ENCODE data around the gene RNF141.

DNA sequence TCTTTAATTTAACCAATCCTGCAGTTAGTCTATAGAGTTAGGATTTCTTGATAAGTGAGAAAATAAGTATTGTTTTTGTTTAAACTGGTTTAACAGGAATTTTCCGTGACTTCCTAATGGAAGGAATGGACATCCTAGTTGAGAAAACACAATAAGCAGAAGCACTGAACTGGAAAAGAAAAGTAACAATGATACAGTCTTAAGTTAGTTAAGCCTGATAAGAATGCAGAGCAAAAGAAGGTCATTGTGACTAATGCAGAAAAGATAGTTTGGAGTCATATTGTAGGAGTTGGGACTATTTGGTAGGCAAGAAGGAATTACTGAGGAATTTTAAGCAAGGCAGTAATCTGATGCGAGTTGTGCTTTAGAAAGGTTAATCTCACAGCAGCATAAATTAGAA is 11.7 kb downstream of the RNF141 start:
- no peak for TF ChIP-seq ZNF121 (CRISPR knock-in tag; IDR thresholded peaks at IDR 0.05)
- TF ChIP-seq, protein P1, sequence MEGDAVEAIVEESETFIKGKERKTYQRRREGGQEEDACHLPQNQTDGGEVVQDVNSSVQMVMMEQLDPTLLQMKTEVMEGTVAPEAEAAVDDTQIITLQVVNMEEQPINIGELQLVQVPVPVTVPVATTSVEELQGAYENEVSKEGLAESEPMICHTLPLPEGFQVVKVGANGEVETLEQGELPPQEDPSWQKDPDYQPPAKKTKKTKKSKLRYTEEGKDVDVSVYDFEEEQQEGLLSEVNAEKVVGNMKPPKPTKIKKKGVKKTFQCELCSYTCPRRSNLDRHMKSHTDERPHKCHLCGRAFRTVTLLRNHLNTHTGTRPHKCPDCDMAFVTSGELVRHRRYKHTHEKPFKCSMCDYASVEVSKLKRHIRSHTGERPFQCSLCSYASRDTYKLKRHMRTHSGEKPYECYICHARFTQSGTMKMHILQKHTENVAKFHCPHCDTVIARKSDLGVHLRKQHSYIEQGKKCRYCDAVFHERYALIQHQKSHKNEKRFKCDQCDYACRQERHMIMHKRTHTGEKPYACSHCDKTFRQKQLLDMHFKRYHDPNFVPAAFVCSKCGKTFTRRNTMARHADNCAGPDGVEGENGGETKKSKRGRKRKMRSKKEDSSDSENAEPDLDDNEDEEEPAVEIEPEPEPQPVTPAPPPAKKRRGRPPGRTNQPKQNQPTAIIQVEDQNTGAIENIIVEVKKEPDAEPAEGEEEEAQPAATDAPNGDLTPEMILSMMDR (IDR thresholded peaks at IDR 0.05) = no peak
- TF ChIP-seq, protein P2, sequence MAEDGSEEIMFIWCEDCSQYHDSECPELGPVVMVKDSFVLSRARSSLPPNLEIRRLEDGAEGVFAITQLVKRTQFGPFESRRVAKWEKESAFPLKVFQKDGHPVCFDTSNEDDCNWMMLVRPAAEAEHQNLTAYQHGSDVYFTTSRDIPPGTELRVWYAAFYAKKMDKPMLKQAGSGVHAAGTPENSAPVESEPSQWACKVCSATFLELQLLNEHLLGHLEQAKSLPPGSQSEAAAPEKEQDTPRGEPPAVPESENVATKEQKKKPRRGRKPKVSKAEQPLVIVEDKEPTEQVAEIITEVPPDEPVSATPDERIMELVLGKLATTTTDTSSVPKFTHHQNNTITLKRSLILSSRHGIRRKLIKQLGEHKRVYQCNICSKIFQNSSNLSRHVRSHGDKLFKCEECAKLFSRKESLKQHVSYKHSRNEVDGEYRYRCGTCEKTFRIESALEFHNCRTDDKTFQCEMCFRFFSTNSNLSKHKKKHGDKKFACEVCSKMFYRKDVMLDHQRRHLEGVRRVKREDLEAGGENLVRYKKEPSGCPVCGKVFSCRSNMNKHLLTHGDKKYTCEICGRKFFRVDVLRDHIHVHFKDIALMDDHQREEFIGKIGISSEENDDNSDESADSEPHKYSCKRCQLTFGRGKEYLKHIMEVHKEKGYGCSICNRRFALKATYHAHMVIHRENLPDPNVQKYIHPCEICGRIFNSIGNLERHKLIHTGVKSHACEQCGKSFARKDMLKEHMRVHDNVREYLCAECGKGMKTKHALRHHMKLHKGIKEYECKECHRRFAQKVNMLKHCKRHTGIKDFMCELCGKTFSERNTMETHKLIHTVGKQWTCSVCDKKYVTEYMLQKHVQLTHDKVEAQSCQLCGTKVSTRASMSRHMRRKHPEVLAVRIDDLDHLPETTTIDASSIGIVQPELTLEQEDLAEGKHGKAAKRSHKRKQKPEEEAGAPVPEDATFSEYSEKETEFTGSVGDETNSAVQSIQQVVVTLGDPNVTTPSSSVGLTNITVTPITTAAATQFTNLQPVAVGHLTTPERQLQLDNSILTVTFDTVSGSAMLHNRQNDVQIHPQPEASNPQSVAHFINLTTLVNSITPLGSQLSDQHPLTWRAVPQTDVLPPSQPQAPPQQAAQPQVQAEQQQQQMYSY (CRISPR knock-in tag; IDR thresholded peaks at IDR 0.05) = no peak
- TF ChIP-seq, protein P3, sequence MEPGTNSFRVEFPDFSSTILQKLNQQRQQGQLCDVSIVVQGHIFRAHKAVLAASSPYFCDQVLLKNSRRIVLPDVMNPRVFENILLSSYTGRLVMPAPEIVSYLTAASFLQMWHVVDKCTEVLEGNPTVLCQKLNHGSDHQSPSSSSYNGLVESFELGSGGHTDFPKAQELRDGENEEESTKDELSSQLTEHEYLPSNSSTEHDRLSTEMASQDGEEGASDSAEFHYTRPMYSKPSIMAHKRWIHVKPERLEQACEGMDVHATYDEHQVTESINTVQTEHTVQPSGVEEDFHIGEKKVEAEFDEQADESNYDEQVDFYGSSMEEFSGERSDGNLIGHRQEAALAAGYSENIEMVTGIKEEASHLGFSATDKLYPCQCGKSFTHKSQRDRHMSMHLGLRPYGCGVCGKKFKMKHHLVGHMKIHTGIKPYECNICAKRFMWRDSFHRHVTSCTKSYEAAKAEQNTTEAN (CRISPR knock-in tag; IDR thresholded peaks at IDR 0.05) = no peak
- TF ChIP-seq TCF7 (CRISPR knock-in tag; IDR thresholded peaks at IDR 0.05; ENCODE audit: low read depth) = no peak
- TF ChIP-seq TP53 (CRISPR knock-in tag; IDR thresholded peaks at IDR 0.05) = no peak

Measured in WTC11 (cell line).